Esophagus squamous epithelium (tissue), 5 donors: ENCODE data around the gene ANK2. TPM values are rescaled to one million over a fixed set of nuclear protein-coding genes. Genes with fewer than 3 reads are reported as not detected.

ENCODE experiments used
- DNase-seq: peaks from one replicate; lab custom pipeline; 2025; lab: John Stamatoyannopoulos, UW
- H3K27ac ChIP-seq, 4 donors: fragments of 200-600 bp; sonication (generic); one replicate each; pipeline ENCODE4 v1.5.1; 2016 to 2019; ENCODE audit warnings: mild to moderate bottlenecking in 1 of 4
- H3K27me3 ChIP-seq, 4 donors: fragments of 200-600 bp; sonication (generic); 1 replicate in 3 of 4; 2 replicates in 1 of 4; pipeline versions ENCODE4 v1.5.1 to v1.6.0; 2017 to 2021; ENCODE audit warnings: antibody characterized with exemption in 1 of 4
- H3K36me3 ChIP-seq, 3 donors: fragments of 200-600 bp; sonication (generic); one replicate each; pipeline ENCODE4 v1.5.1; 2016 to 2019
- H3K4me1 ChIP-seq, 3 donors: fragments of 200-600 bp; sonication (generic); one replicate each; pipeline ENCODE4 v1.5.1; 2017 to 2019
- H3K4me3 ChIP-seq, 4 donors: fragments of 200-600 bp; sonication (generic); 1 replicate in 3 of 4; 2 replicates in 1 of 4; pipeline ENCODE4 v1.5.1; 2016 to 2019; ENCODE audit warnings: mild to moderate bottlenecking in 2 of 4, moderate library complexity in 1 of 4
- H3K9me3 ChIP-seq, 3 donors: fragments of 200-600 bp; sonication (generic); one replicate each; pipeline ENCODE4 v1.5.1; 2016 to 2019
- CTCF ChIP-seq, 6 experiments: fragments of 450-650 bp in 4 of 6; fragments of 200-600 bp in 2 of 6; sonication (generic) in 2 of 6; IDR thresholded peaks; one replicate each; pipeline ENCODE4 v1.5.1; 2016 to 2019; ENCODE audit warnings: antibody characterized with exemption in 6 of 6, mild to moderate bottlenecking in 4 of 6, moderate library complexity in 4 of 6
- POLR2A ChIP-seq, 4 donors: fragments of 450-650 bp; IDR thresholded peaks; one replicate each; pipeline ENCODE4 v1.6.1; 2017; ENCODE audit warnings: antibody characterized with exemption in 4 of 4, mild to moderate bottlenecking in 4 of 4, moderate library complexity in 3 of 4
- WGBS, 2 donors: methylation state at CpG; one replicate each; pipeline ENCODE4 v1.1.5; 2018; 5-methylcytosine and 5-hydroxymethylcytosine counted together
- intact Hi-C: fragments of 100-400 bp; cut with DNase I; formaldehyde crosslinking; loops from one replicate; pipeline ENCODE4 v1.15.0; 2022
- total RNA-seq, 4 donors: library from RNA; depleted of rRNA; stranded (reverse); fragments of >200 nt; gene quantifications; one replicate each; pipeline ENCODE4 v1.1.0, GENCODE V29; 2016
- donor health status: DM: yes; HTN: yes; CAD: no.

Gene ANK2
- total RNA-seq, 4 donors from 2014 or later = 1.4 to 20.8 (median 9.6) TPM

GRCh38 chr4:113407409-113407808 is 358.0 kb downstream of the ANK2 start:
- Histone ChIP-seq H3K27me3 (no peaks in the 10 kb centered on the region), H3K27ac (no peak overlapping the region), H3K4me3 (no peak overlapping the region), H3K4me1 (peaks cover 0 to 20% (median 0%) of the 10 kb centered on the region in 3 donors), H3K9me3 (no peaks in the 10 kb centered on the region), H3K36me3 (no peaks in the 10 kb centered on the region)
- DNase-seq = no peak
- WGBS, 2 donors = 78 to 82% methylated on average over 2 of the region's 2 CpGs
- intact Hi-C loops = no loop called here
- TF ChIP-seq POLR2A (IDR thresholded peaks at IDR 0.05) = no peak
- TF ChIP-seq CTCF (IDR thresholded peaks at IDR 0.05) = no peak

GRCh38 chr4:113409181-113409580 is 359.7 kb downstream of the ANK2 start:
- WGBS, 2 donors = 61 to 64% methylated on average over 4 of the region's 4 CpGs

GRCh38 chr4:113410686-113411085 is 361.2 kb downstream of the ANK2 start:
- Histone ChIP-seq H3K9me3 (no peaks in the 10 kb centered on the region), H3K4me1 (peaks cover 0 to 14% (median 0%) of the 10 kb centered on the region in 3 donors), H3K27me3 (no peaks in the 10 kb centered on the region), H3K27ac (no peak overlapping the region), H3K4me3 (no peak overlapping the region), H3K36me3 (no peaks in the 10 kb centered on the region)
- no peak for DNase-seq
- TF ChIP-seq POLR2A (IDR thresholded peaks at IDR 0.05) = no peak
- TF ChIP-seq CTCF (IDR thresholded peaks at IDR 0.05) = no peak
- intact Hi-C loops = no loop called here

More at GRCh38 chr4:113409181-113409580, 359.7 kb downstream of the ANK2 start:
- H3K27me3 ChIP-seq = no peaks in the 10 kb centered on the region
- no peaks in the 10 kb centered on the region for H3K36me3 ChIP-seq
- H3K4me1 ChIP-seq = peaks cover 0 to 20% (median 0%) of the 10 kb centered on the region in 3 donors
- no peak for DNase-seq
- H3K4me3 ChIP-seq = no peak overlapping the region
- no peaks in the 10 kb centered on the region for H3K9me3 ChIP-seq
- intact Hi-C loops = no loop called here
- H3K27ac ChIP-seq = no peak overlapping the region
- TF ChIP-seq POLR2A (IDR thresholded peaks at IDR 0.05) = no peak
- no peak for TF ChIP-seq CTCF (IDR thresholded peaks at IDR 0.05)

GRCh38 chr4:113411496-113411938 is 362.1 kb downstream of the ANK2 start:
- Histone ChIP-seq H3K36me3 (no peaks in the 10 kb centered on the region), H3K27me3 (no peaks in the 10 kb centered on the region), H3K4me1 (peaks cover 0 to 9% (median 0%) of the 10 kb centered on the region in 3 donors), H3K27ac (no peak overlapping the region), H3K4me3 (no peak overlapping the region), H3K9me3 (no peaks in the 10 kb centered on the region)
- 11 to 29% methylated on average over 4 of the region's 4 CpGs for WGBS, 2 donors
- intact Hi-C loops = no loop called here
- TF ChIP-seq CTCF (IDR thresholded peaks at IDR 0.05) (no peak), POLR2A (IDR thresholded peaks at IDR 0.05) (no peak)
- DNase-seq = no peak

- Histone ChIP-seq H3K4me3 (no peak overlapping the region), H3K36me3 (no peaks in the 10 kb centered on the region), H3K9me3 (peaks cover 0 to 8% (median 0%) of the 10 kb centered on the region in 3 donors), H3K27me3 (no peaks in the 10 kb centered on the region), H3K4me1 (no peaks in the 10 kb centered on the region), H3K27ac (no peak overlapping the region)
- intact Hi-C loops = no loop called here
- TF ChIP-seq CTCF (IDR thresholded peaks at IDR 0.05) (no peak), POLR2A (IDR thresholded peaks at IDR 0.05) (no peak)
- DNase-seq = no peak
- 89 to 93% methylated on average over 2 of the region's 2 CpGs for WGBS, 2 donors
Observed at GRCh38 chr4:113419631-113420030, 370.2 kb downstream of the ANK2 start.
